HG02610 (cell line): ENCODE data around the gene GRAMD1A.
A peak's percentile ranks its signal among the peaks of the same experiment; 100 is the strongest.
"Not testable (repeated sequence)": the region's sequence is repeated elsewhere in the genome, so short reads cannot be mapped to it uniquely, and the experiment has no call there.

Experiments used
- ATAC-seq: cut with Tn5 transposase; IDR thresholded peaks from one replicate; pipeline ENCODE4 v1.9.1; 2021; ENCODE audit warnings: mild to moderate bottlenecking, moderate library complexity; ENCODE audit not compliant: unreplicated experiment

The GRAMD1A gene

GRCh38 chr19:34976611-34977010 is 23.5 kb upstream of the GRAMD1A start:
- ATAC-seq = no peak

DNA sequence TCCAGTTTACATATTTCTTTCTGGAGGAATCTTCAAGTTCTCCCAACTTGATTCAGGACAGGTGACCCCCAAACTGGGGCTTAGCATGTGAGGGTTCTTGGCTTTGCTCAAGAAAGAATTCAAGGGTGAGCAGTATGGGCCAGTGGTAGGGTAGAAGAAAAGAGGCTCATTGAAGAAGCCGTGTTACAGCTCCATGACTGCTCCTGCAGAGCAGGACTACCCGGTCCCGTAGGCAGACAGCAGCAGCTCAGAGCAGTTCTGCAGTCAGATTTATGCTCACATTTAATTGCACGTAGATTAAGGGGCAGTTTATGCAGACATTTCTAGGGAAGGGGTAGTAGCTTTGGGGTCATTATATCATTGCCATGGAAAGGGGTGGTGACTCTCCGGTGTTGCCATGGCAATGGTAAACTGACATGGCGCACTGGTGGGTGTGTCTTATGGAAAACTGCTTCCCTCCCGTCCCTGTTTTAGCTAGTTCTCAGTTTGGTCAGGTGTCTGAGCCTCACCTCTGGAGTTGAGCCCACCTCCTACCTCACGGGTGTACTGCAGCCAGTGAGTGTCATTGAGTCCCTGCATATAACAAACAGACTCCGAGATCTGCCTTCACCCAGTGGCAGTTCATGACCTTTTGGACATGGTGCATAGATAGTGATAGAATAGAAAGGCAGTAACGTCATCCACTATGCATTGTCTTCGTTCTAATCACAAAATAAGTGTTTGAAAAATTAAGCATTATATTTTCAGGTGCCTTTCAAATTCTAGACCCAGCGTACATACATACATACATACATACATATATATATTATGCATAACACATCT is 20.1 kb upstream of the GRAMD1A start:
- ATAC-seq = no peak

GRCh38 chr19:34982275-34982674 is 17.8 kb upstream of the GRAMD1A start:
- no peak for ATAC-seq

DNA sequence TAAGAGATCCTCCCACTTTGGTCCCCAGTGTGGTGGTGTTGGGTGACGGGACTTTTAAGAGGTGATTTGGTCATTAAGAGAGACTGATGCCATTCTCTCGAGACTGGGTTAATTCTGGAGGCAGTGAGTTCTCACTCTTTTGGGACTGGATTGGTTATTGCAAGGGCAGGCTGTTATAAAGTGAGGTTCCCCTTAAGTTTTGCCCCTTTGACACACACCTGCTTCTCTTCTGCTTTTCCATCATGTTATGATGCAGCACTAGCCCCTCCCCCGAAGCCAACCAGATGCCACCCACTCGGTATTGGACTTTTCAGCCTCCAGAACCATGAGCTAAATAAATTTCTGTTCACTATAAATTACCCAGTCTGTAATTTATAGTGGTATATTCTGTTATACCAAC is 16.3 kb upstream of the GRAMD1A start:
- ATAC-seq = no peak

GRCh38 chr19:34984287-34984686 is 15.8 kb upstream of the GRAMD1A start:
- ATAC-seq = no peak

DNA sequence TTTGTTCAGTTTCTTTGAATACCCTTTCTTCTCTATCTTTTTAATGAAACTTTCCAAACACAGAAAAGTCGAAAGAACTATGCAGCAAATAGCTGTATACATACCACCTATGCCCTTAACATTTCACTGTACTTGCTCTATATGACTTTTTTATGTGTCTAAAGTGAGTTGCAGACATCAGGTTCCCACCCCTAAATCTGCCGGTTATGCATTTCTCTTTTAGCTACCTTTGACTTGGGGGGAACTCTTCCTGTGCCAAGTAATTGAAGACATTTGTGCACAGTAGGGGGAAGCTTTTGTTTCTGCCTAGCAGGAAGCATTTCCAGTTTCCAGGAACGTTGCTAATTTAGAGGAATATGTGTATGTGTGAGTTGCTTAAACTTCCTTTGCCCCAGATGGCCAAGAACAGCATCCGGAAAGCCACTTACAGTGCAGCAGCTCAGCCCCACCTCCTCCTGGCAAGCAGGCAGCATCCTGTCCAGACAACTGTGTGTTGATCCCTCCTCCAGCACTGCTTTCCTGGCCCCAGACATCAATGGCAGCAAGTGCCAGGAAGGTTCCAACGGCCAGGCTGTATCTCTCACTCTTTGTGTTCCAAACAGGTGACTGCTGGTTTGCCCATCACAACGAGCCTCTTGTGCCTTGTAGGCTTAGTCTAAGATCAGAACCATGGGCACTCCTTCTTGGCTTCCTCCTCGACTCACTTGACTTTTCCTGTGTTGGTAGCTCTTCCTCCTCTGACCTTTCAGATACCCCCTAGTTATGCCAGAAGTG is 14.7 kb upstream of the GRAMD1A start:
- no peak for ATAC-seq

- ATAC-seq = no peak
Observed at GRCh38 chr19:34988119-34988518, 12.0 kb upstream of the GRAMD1A start.

GRCh38 chr19:34989298-34989697 is 10.8 kb upstream of the GRAMD1A start:
- no peak for ATAC-seq

DNA sequence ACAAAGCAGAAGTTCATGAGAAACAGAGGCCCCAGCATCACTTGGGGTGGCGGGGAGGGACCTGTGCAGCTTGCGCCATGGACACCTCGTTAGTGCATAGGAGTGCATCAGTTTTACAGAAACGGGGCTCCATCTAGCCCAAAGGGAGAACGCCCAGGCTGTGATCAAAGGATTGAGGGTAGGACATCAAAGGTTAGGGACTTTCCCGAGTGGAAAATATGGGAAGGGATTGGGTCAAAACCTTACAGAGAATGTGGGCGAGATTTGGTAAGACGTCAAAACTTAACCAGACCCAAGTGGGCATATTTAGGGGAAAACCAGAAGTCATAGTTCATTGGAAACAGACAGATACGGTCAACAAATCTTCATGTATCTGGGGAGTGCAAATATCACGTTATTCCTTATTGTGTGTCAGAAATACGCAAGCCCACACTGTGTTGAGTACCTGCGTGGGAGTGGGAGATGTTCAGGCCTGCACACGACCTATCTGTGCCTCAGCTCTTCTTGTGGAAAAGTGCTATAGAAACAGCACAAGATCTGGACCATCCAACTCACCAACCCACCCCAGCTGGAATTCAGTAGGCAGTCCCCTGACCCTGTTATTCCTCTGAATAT is 9.4 kb upstream of the GRAMD1A start:
- no peak for ATAC-seq

DNA sequence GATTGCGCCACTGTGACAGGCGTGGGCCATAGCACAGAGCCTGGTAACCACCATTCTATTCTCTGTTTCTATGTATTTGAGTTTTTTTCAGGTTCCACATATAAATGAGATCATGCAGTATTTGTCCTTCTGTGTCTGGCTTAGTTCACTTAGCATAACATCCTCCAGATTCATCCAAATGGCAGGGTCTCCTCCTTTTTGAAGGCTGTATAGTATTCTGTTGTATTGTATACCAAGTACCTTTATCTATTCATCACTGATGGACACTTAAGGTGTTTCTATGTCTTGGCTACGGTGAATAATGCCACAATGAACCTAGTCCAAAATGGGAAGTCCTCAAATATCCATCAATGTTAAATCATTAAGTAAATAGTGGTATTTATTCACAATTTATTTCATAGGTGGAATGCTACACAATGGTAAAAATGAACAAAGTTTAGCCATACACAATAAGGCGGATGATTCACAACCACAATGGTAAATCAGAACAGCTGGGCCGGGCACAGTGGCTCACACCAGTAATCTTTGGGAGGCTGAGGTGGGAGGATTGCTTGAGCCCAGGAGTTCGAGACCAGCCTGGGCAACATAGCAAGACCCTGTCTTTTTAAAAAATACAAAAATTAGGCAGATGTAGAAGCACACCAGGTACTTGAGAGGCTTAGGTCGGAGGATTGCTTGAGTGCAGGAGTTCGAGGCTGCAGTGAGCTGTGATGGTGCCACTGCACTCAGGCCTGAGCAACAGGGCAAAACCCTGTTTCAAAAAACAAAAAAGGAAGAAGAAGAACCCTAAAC is 8.4 kb upstream of the GRAMD1A start:
- ATAC-seq = no peak

DNA sequence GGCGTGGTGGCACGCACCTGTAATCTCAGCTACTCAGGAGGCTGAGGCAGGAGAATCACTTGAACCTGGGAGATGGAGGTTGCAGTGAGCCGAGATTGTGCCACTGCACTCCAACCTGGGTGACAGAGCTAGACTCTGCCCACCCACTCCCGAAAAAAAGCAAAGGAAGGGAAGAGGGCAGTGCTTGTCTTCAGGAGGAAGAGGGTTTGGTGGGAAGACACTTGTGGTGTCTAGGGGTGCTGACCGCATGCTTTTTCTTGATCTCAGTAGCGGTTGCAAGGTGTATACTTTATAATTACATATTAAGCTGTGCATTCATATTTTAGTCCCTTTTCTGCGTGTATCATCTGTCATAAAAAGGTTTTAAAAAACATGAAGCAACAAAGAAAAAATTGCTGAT is 7.5 kb upstream of the GRAMD1A start:
- not testable (repeated sequence) for ATAC-seq

DNA sequence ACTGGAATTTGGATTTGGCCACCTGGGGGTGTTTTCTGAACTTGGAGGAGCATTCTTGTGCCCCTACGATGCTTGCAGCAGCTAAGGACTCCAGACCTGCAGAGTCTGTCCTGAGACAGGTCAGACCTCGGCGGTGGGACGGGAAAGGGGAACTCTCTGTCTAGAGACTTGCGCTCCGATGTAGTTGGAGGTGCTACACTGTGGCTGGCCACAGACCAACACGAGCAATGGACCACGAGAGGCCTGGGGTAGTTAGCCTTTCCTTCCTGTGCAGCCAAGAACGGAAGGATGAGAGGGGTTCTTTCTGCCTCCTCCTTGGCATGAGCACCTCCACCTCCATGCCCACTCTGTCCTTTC is 5.9 kb upstream of the GRAMD1A start:
- no peak for ATAC-seq

DNA sequence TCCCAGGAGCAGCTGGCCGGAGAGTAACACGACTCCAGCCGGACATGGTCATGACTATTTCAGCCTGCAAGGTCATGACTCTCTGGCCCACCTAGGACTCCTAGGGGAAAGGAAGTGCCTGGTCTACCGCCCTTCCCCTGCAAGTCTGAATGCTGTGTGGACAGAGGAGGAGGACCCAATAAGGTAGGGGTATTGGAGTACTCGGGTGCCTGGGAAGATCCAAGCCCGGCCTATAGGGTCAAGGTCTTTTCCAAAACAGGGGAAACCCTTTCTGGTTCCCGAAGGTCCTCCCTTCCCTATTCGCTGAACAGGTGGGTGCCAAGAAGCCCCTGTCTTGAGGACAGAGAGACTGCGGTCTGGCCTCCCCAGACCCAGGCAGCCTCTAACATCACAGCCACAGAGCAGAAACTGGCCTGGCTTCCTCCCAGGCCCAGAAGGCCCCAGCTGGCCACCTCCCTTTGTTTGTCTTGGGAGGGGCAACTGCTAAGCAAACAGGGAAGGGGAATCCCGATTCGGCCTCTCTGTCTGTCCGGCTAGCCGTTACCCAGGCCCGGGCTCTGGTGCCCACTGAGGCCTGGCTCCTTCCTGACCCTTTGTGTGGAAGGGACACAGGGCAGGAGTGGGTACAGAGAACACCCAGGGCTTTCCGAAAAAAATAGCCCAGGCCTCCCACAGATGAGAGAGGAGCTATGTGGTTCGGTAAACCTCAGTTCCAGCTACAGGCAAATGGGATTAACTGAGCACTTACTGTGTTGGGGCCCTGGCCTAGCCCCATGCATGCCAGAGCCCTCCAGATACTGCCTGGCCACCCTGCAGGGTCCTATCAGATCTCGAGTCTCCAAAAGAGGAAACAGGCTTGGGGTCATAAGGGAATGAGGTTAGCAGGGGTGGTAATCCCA is 5.2 kb upstream of the GRAMD1A start:
- ATAC-seq = no peak

GRCh38 chr19:34995551-34995950 is 4.6 kb upstream of the GRAMD1A start:
- ATAC-seq = no peak

DNA sequence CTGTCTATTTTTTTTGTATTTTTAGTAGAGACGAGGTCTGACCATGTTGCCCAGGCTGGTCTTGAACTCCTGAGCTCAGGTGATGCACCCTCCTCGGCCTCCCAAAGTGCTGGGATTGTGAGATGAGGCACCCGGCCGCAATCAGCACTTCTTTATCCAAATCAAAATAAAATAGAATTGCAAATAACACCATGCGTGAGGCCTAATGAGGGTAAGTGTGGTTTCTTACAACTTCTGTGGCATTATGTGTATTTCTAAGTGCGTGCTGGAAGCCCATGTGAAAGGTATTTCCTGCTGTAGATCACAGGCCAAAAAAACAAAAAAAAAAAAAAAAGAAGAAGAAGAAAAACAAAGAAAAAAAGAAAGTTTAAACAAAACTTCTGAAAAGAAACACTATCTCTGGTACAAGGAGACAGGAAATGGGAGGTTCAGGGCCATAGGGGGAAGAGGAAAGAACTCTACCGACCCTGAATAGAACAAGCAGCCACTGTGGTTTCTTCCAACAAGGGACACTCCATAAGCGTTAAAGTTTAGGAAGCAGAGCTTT is 3.0 kb upstream of the GRAMD1A start:
- ATAC-seq = no peak

- ATAC-seq = not testable (repeated sequence)
Observed at GRCh38 chr19:34998224-34998623, 1.9 kb upstream of the GRAMD1A start.

DNA sequence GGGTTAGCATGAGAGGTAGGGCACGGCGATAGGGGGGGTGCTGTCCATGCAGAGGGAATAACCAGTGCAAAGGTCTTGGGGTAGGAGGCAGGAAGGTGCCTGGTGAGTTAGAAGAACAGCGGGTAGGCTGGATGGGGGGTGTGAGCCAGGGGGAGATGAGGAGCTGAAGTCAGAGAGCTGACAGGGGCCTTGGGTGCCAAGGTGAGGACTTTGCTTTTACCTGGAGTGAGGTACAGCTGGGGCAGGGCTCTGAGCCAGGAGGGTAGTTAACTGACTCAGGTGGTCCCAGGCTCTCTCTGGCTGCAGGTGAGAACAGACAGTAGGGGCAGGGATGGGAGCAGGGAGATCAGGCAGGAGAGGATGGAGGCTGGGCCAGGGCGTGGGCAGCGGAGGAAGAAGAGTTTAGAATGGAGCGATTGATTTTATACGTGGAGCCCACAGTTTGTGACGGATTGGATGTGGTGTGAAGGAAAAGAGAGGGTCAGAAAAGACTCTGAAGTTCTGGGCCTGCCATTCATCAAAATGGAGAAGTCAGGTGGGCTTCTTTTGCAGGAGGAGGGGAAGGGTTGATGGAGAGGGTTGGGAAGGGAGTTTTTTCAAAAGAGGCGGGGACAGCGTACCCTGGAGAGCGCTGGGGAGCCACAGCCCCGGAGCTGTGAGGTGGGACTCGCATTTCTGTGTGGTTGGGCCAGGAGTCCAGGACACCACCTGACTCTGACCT is 1.2 kb upstream of the GRAMD1A start:
- ATAC-seq = peak; percentile 12

- no peak for ATAC-seq
Observed at GRCh38 chr19:35000338-35000646, 169 bp downstream of the GRAMD1A start.
